ENCODE results near the gene TRPC1. TPM values are rescaled to one million over a fixed set of nuclear protein-coding genes. Genes with fewer than 3 reads are reported as not detected.

Gene TRPC1
- total RNA-seq, 1 experiment from 2014 or later = 18.6 TPM

GRCh38 chr3:142815803-142816202 lies 92.0 kb downstream of the TRPC1 start:
- 0 out of 4 replicates have a peak, but pooled peaks cover 0 to 4% of the 10 kb centered on the region in 2 experiments for H3K4me1 Mint-ChIP-seq
- H4K20me1 ChIP-seq (ENCODE audit: control insufficient read depth, insufficient read depth, insufficient read length) = no peaks in the 10 kb centered on the region
- no peak overlapping the region for H3K4me2 ChIP-seq (ENCODE audit: insufficient read depth, insufficient read length, low read length)
- no peak overlapping the region for H2BK20ac ChIP-seq (ENCODE audit: low read depth, low read length, poor library complexity, severe bottlenecking)
- no peak overlapping the region for H2BK120ac ChIP-seq (ENCODE audit: low read depth, low read length, poor library complexity, severe bottlenecking)
- H3K36me3 Mint-ChIP-seq (ENCODE audit: insufficient read depth in 1 of 3, low read depth in 3 of 3) = peaks cover 0 to 6% (median 4%) of the 10 kb centered on the region in 3 experiments; a peak in 4 of 7 replicates
- H3K9ac ChIP-seq (ENCODE audit: extremely low read depth, insufficient read length, low read length) = no peak overlapping the region
- no peak overlapping the region for H3K14ac ChIP-seq (ENCODE audit: insufficient read depth, low read length)
- no peak overlapping the region for H3T11ph ChIP-seq (ENCODE audit: low read length)
- no peaks in the 10 kb centered on the region for H3K79me2 ChIP-seq (ENCODE audit: insufficient read depth, low read length)
- no peak overlapping the region for H3K18ac ChIP-seq (ENCODE audit: insufficient read length, low read depth, low read length)
- no peak overlapping the region for H2AK5ac ChIP-seq (ENCODE audit: insufficient read length, low read length)
- H3K27ac ChIP-seq (ENCODE audit: insufficient read length, low read depth, low read length) = no peak overlapping the region
- H3K9me3 ChIP-seq (ENCODE audit: control insufficient read depth, low read depth, low read length) = no peaks in the 10 kb centered on the region
- H2BK12ac ChIP-seq (ENCODE audit: insufficient read length, low read depth, low read length) = no peak overlapping the region
- WGBS (ENCODE audit: extremely low coverage, insufficient read length, low lambda C conversion rate) = no CpG with 5 or more reads among the region's 6 CpGs
- H3K4me1 ChIP-seq (ENCODE audit: insufficient read depth, low read length) = no peaks in the 10 kb centered on the region
- no peak overlapping the region for H4K8ac ChIP-seq (replicated peaks; ENCODE audit: insufficient read length, low read depth, low read length)
- H3K4me3 Mint-ChIP-seq = no peak overlapping the region
- no peaks in the 10 kb centered on the region for H3K79me1 ChIP-seq (ENCODE audit: insufficient read depth, low read depth, low read length, poor library complexity, severe bottlenecking)
- no peak overlapping the region for H2BK5ac ChIP-seq (ENCODE audit: insufficient read length, low read length)
- H3K23me2 ChIP-seq (ENCODE audit: insufficient read length, low read depth, low read length, poor library complexity, severe bottlenecking) = no peaks in the 10 kb centered on the region
- no peak overlapping the region for H4K91ac ChIP-seq (ENCODE audit: insufficient read length, low read depth, low read length)
- H3K27me3 ChIP-seq (ENCODE audit: insufficient read depth, low read length) = no peaks in the 10 kb centered on the region
- H4K5ac ChIP-seq (ENCODE audit: insufficient read length, low read depth, low read length) = no peak overlapping the region
- H3K4ac ChIP-seq (ENCODE audit: low read depth, low read length) = no peak overlapping the region
- TF ChIP-seq, protein P1, sequence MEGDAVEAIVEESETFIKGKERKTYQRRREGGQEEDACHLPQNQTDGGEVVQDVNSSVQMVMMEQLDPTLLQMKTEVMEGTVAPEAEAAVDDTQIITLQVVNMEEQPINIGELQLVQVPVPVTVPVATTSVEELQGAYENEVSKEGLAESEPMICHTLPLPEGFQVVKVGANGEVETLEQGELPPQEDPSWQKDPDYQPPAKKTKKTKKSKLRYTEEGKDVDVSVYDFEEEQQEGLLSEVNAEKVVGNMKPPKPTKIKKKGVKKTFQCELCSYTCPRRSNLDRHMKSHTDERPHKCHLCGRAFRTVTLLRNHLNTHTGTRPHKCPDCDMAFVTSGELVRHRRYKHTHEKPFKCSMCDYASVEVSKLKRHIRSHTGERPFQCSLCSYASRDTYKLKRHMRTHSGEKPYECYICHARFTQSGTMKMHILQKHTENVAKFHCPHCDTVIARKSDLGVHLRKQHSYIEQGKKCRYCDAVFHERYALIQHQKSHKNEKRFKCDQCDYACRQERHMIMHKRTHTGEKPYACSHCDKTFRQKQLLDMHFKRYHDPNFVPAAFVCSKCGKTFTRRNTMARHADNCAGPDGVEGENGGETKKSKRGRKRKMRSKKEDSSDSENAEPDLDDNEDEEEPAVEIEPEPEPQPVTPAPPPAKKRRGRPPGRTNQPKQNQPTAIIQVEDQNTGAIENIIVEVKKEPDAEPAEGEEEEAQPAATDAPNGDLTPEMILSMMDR (conservative IDR thresholded peaks at IDR 0.05) = no peak
- H2AFZ ChIP-seq (ENCODE audit: low read length) = no peak overlapping the region
- no peak overlapping the region for H3K56ac ChIP-seq (ENCODE audit: insufficient read length, low read depth, low read length)
- H3K27me3 Mint-ChIP-seq (ENCODE audit: low read depth) = no peaks in the 10 kb centered on the region
- H3K27ac Mint-ChIP-seq = peak overlapping the region in 1 of 3 experiments; percentile 73; a peak in 1 of 7 replicates
- DNase-seq = no peak
- H3K23ac ChIP-seq (ENCODE audit: insufficient read length, low read depth, low read length) = no peak overlapping the region
- H2BK15ac ChIP-seq (ENCODE audit: low read depth, low read length) = no peak overlapping the region
- H3K9me3 Mint-ChIP-seq = no peaks in the 10 kb centered on the region
